Measurements from ENCODE around the gene CDC45. TPM values are rescaled to one million over a fixed set of nuclear protein-coding genes. Genes with fewer than 3 reads are reported as not detected.

CDC45 gene
- total RNA-seq, 2 experiments from 2014 or later, result 80.2 to 83.0 TPM

DNA sequence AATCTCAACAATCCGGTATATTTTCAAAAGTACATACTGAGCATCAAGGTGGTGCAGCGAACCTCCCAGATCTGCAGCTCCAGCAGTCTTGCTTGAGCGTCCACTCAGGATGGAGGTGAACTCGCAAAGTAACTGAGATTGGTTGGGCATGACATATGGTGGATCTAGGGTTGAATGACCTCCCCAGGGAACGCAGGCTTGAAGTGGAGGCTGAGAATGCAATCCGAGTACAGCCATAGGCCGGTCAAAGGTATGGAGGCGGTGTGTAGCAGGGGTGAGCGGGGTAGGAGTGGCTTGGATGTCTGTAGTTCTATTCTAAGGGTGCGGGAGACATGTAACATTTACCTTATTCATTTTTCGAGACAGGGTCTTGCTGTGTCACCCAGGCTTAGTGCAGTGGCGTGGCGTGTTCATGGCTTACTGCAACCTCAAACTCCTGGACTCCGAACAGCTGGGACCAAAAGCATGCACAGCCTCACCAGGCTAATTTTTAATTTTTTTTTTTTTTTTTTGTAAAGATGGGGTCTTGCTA is 31.6 kb upstream of the CDC45 start:
- no peaks in the 10 kb centered on the region for H3K9me2 ChIP-seq (ENCODE audit: insufficient read depth, low read length)
- CTCF ChIA-PET (ENCODE audit: unreplicated experiment), result no interaction called here
- POLR2A ChIA-PET, result interaction anchor here (0.5 to 1.0 kb wide), 2 partner anchors 15 to 1769 kb away, joined by 3 to 4 read pairs; no protein-coding TSS in a partner anchor
- peak; percentile 90 for DNase-seq (ENCODE audit: low spot score)
- H4K20me1 ChIP-seq (ENCODE audit: insufficient read depth, low read length), result peaks cover 17% of the 10 kb centered on the region; the same call in 1 of the 2 replicates
- BruUV-seq (replicated peaks), result no TSS peak
- intact Hi-C loops (cut with micrococcal nuclease; ENCODE audit: unreplicated experiment), result loop anchor here (2.0 to 5.0 kb wide), 5 partner anchors 21 to 1371 kb away; partner anchors contain the start of genes PEX26 and SLC25A1
- peaks cover 78% of the 10 kb centered on the region for H3K36me3 ChIP-seq (ENCODE audit: insufficient read depth, low read length)
- H3K79me2 ChIP-seq (ENCODE audit: insufficient read depth, low read depth, low read length), result peaks cover 49% of the 10 kb centered on the region
- peak overlapping the region; percentile 91 for H3K4me3 ChIP-seq (ENCODE audit: low read depth, low read length, poor library complexity, severe bottlenecking)
- peak overlapping the region; percentile 71 for H3K4me2 ChIP-seq (ENCODE audit: low read length)
- no peak for TF ChIP-seq EZH2phosphoT487 (IDR thresholded peaks at IDR 0.05; ENCODE audit: borderline replicate concordance, low read depth, low read length)
- no peak for TF ChIP-seq CTCF (conservative IDR thresholded peaks at IDR 0.05; ENCODE audit: low read length)
- H3K27ac ChIP-seq (ENCODE audit: low read depth, low read length, poor library complexity, severe bottlenecking), result peak overlapping the region; percentile 71
- H3K9me3 ChIP-seq (ENCODE audit: low read length), result no peaks in the 10 kb centered on the region
- H3K4me1 ChIP-seq (ENCODE audit: insufficient read depth, low read length, poor library complexity, severe bottlenecking), result peaks cover 27% of the 10 kb centered on the region
- peak overlapping the region; percentile 75 for H2AFZ ChIP-seq (ENCODE audit: low read length)

GRCh38 chr22:19448739-19449421 is 30.8 kb upstream of the CDC45 start:
- CTCF ChIA-PET (ENCODE audit: unreplicated experiment), result no interaction called here
- BruUV-seq (replicated peaks), result no TSS peak
- peak overlapping the region; percentile 91 for H3K4me3 ChIP-seq (ENCODE audit: low read depth, low read length, poor library complexity, severe bottlenecking)
- H3K9me2 ChIP-seq (ENCODE audit: insufficient read depth, low read length), result no peaks in the 10 kb centered on the region
- peaks cover 27% of the 10 kb centered on the region for H3K4me1 ChIP-seq (ENCODE audit: insufficient read depth, low read length, poor library complexity, severe bottlenecking)
- no peaks in the 10 kb centered on the region for H3K9me3 ChIP-seq (ENCODE audit: low read length)
- POLR2A ChIA-PET, result no interaction called here
- DNase-seq (ENCODE audit: low spot score), result peak; percentile 22
- intact Hi-C loops (cut with micrococcal nuclease; ENCODE audit: unreplicated experiment), result loop anchor here (2.0 to 5.0 kb wide), 5 partner anchors 20 to 1372 kb away; partner anchors contain the start of genes PEX26 and SLC25A1
- H3K27ac ChIP-seq (ENCODE audit: low read depth, low read length, poor library complexity, severe bottlenecking), result peak overlapping the region; percentile 71
- peaks cover 44% of the 10 kb centered on the region for H3K79me2 ChIP-seq (ENCODE audit: insufficient read depth, low read depth, low read length)
- peak overlapping the region; percentile 71 for H3K4me2 ChIP-seq (ENCODE audit: low read length)
- no peak for TF ChIP-seq EZH2phosphoT487 (IDR thresholded peaks at IDR 0.05; ENCODE audit: borderline replicate concordance, low read depth, low read length)
- no peak for TF ChIP-seq CTCF (conservative IDR thresholded peaks at IDR 0.05; ENCODE audit: low read length)
- H4K20me1 ChIP-seq (ENCODE audit: insufficient read depth, low read length), result peaks cover 17% of the 10 kb centered on the region; the same call in 1 of the 2 replicates
- no peak overlapping the region for H2AFZ ChIP-seq (ENCODE audit: low read length)
- H3K36me3 ChIP-seq (ENCODE audit: insufficient read depth, low read length), result peaks cover 78% of the 10 kb centered on the region

GRCh38 chr22:19449422-19449767 is 30.3 kb upstream of the CDC45 start:
- no peak for DNase-seq (ENCODE audit: low spot score)
- H2AFZ ChIP-seq (ENCODE audit: low read length), result no peak overlapping the region
- peaks cover 16% of the 10 kb centered on the region; the same call in 1 of the 2 replicates for H4K20me1 ChIP-seq (ENCODE audit: insufficient read depth, low read length)
- H3K9me2 ChIP-seq (ENCODE audit: insufficient read depth, low read length), result no peaks in the 10 kb centered on the region
- intact Hi-C loops (cut with micrococcal nuclease; ENCODE audit: unreplicated experiment), result loop anchor here (2.0 to 5.0 kb wide), 5 partner anchors 19 to 1372 kb away; partner anchors contain the start of genes PEX26 and SLC25A1
- peak overlapping the region; percentile 91 for H3K4me3 ChIP-seq (ENCODE audit: low read depth, low read length, poor library complexity, severe bottlenecking)
- ChIA-PET CTCF (ENCODE audit: unreplicated experiment) (no interaction called here), POLR2A (no interaction called here)
- H3K36me3 ChIP-seq (ENCODE audit: insufficient read depth, low read length), result peaks cover 78% of the 10 kb centered on the region
- TF ChIP-seq EZH2phosphoT487 (IDR thresholded peaks at IDR 0.05; ENCODE audit: borderline replicate concordance, low read depth, low read length), result no peak
- no peak for TF ChIP-seq CTCF (conservative IDR thresholded peaks at IDR 0.05; ENCODE audit: low read length)
- no peak overlapping the region for H3K27ac ChIP-seq (ENCODE audit: low read depth, low read length, poor library complexity, severe bottlenecking)
- H3K9me3 ChIP-seq (ENCODE audit: low read length), result no peaks in the 10 kb centered on the region
- H3K4me2 ChIP-seq (ENCODE audit: low read length), result peak overlapping the region; percentile 71
- no TSS peak for BruUV-seq (replicated peaks)
- H3K79me2 ChIP-seq (ENCODE audit: insufficient read depth, low read depth, low read length), result peaks cover 44% of the 10 kb centered on the region
- H3K4me1 ChIP-seq (ENCODE audit: insufficient read depth, low read length, poor library complexity, severe bottlenecking), result peaks cover 27% of the 10 kb centered on the region
